ENCODE results near the gene TPSB2.

TPSB2 gene

GRCh38 chr16:1222553-1223354 is 7.2 kb downstream of the TPSB2 start:
- H3K27ac ChIP-seq: no peak overlapping the region
- no peak overlapping the region for H3K4me3 ChIP-seq (ENCODE audit: low read depth, low read length)
- no peaks in the 10 kb centered on the region for H3K36me3 ChIP-seq (ENCODE audit: control insufficient read depth, insufficient read depth, low read length)
- H3K9me3 ChIP-seq (ENCODE audit: control insufficient read depth, low read length): no peaks in the 10 kb centered on the region
- TF ChIP-seq, protein P1, sequence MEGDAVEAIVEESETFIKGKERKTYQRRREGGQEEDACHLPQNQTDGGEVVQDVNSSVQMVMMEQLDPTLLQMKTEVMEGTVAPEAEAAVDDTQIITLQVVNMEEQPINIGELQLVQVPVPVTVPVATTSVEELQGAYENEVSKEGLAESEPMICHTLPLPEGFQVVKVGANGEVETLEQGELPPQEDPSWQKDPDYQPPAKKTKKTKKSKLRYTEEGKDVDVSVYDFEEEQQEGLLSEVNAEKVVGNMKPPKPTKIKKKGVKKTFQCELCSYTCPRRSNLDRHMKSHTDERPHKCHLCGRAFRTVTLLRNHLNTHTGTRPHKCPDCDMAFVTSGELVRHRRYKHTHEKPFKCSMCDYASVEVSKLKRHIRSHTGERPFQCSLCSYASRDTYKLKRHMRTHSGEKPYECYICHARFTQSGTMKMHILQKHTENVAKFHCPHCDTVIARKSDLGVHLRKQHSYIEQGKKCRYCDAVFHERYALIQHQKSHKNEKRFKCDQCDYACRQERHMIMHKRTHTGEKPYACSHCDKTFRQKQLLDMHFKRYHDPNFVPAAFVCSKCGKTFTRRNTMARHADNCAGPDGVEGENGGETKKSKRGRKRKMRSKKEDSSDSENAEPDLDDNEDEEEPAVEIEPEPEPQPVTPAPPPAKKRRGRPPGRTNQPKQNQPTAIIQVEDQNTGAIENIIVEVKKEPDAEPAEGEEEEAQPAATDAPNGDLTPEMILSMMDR (IDR thresholded peaks at IDR 0.05): no peak
- peaks cover 9% of the 10 kb centered on the region for H3K4me1 ChIP-seq
- no peak overlapping the region for H2AFZ ChIP-seq
- H3K9ac ChIP-seq: no peak overlapping the region
- H3K79me2 ChIP-seq: no peaks in the 10 kb centered on the region
- no peaks in the 10 kb centered on the region for H3K27me3 ChIP-seq (ENCODE audit: control insufficient read depth, insufficient read depth, low read length)
- H3K4me2 ChIP-seq (ENCODE audit: low read length): no peak overlapping the region

GRCh38 chr16:1221628-1222552 is 8.1 kb downstream of the TPSB2 start:
- TF ChIP-seq, protein P1 (IDR thresholded peaks at IDR 0.05): no peak
- H3K4me3 ChIP-seq (ENCODE audit: low read depth, low read length): no peak overlapping the region
- no peak overlapping the region for H2AFZ ChIP-seq
- H3K9me3 ChIP-seq (ENCODE audit: control insufficient read depth, low read length): no peaks in the 10 kb centered on the region
- H3K9ac ChIP-seq: no peak overlapping the region
- H3K4me2 ChIP-seq (ENCODE audit: low read length): no peak overlapping the region
- H3K27me3 ChIP-seq (ENCODE audit: control insufficient read depth, insufficient read depth, low read length): no peaks in the 10 kb centered on the region
- no peak overlapping the region for H3K27ac ChIP-seq
- H3K4me1 ChIP-seq: peaks cover 9% of the 10 kb centered on the region
- no peaks in the 10 kb centered on the region for H3K36me3 ChIP-seq (ENCODE audit: control insufficient read depth, insufficient read depth, low read length)
- no peaks in the 10 kb centered on the region for H3K79me2 ChIP-seq

DNA sequence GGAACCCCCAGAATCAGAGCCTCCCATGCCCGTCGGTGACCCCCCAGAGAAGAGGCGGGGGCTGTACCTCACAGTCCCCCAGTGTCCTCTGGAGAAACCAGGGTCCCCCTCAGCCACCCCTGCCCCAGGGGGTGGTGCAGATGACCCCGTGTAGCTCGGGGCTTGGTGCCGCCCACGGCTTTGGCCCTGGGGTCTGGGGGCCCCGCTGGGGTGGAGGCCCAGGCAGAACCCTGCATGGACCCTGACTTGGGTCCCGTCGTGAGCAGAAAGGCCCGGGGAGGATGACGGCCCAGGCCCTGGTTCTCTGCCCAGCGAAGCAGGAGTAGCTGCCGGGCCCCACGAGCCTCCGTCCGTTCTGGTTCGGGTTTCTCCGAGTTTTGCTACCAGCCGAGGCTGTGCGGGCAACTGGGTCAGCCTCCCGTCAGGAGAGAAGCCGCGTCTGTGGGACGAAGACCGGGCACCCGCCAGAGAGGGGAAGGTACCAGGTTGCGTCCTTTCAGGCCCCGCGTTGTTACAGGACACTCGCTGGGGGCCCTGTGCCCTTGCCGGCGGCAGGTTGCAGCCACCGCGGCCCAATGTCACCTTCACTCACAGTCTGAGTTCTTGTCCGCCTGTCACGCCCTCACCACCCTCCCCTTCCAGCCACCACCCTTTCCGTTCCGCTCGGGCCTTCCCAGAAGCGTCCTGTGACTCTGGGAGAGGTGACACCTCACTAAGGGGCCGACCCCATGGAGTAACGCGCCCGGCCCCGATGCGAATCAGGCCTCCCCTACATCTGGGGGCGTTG is 8.9 kb downstream of the TPSB2 start:
- no peak overlapping the region for H3K27ac ChIP-seq
- H3K27me3 ChIP-seq (ENCODE audit: control insufficient read depth, insufficient read depth, low read length): no peaks in the 10 kb centered on the region
- H3K36me3 ChIP-seq (ENCODE audit: control insufficient read depth, insufficient read depth, low read length): no peaks in the 10 kb centered on the region
- no peak overlapping the region for H2AFZ ChIP-seq
- H3K4me1 ChIP-seq: peaks cover 9% of the 10 kb centered on the region
- H3K4me3 ChIP-seq (ENCODE audit: low read depth, low read length): no peak overlapping the region
- TF ChIP-seq, protein P1 (IDR thresholded peaks at IDR 0.05): no peak
- H3K4me2 ChIP-seq (ENCODE audit: low read length): no peak overlapping the region
- H3K79me2 ChIP-seq: no peaks in the 10 kb centered on the region
- H3K9ac ChIP-seq: no peak overlapping the region
- H3K9me3 ChIP-seq (ENCODE audit: control insufficient read depth, low read length): no peaks in the 10 kb centered on the region

DNA sequence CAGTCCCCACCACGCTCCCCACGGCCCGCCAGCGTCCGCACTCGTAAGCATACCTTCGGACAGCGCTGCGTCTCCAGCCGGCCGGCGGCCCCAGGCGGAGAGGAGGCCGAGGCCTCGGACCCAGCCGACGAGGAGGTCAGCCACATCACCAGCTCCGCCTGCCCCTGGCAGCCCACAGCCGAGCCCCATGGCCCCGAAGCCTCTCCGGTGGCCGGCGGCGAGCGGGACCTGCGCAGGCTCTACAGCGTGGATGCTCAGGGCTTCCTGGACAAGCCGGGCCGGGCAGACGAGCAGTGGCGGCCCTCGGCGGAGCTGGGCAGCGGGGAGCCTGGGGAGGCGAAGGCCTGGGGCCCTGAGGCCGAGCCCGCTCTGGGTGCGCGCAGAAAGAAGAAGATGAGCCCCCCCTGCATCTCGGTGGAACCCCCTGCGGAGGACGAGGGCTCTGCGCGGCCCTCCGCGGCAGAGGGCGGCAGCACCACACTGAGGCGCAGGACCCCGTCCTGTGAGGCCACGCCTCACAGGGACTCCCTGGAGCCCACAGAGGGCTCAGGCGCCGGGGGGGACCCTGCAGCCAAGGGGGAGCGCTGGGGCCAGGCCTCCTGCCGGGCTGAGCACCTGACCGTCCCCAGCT is 9.8 kb downstream of the TPSB2 start:
- no peak overlapping the region for H3K27ac ChIP-seq
- TF ChIP-seq, protein P1 (IDR thresholded peaks at IDR 0.05): no peak
- no peak overlapping the region for H3K4me2 ChIP-seq (ENCODE audit: low read length)
- no peaks in the 10 kb centered on the region for H3K27me3 ChIP-seq (ENCODE audit: control insufficient read depth, insufficient read depth, low read length)
- H3K4me3 ChIP-seq (ENCODE audit: low read depth, low read length): no peak overlapping the region
- no peak overlapping the region for H2AFZ ChIP-seq
- H3K36me3 ChIP-seq (ENCODE audit: control insufficient read depth, insufficient read depth, low read length): no peaks in the 10 kb centered on the region
- H3K9ac ChIP-seq: no peak overlapping the region
- H3K79me2 ChIP-seq: no peaks in the 10 kb centered on the region
- peaks cover 1% of the 10 kb centered on the region for H3K4me1 ChIP-seq
- no peaks in the 10 kb centered on the region for H3K9me3 ChIP-seq (ENCODE audit: control insufficient read depth, low read length)

Data from parathyroid adenoma (tissue), 2 donors.